Measurements from ENCODE around the gene CTNNAL1.

The CTNNAL1 gene

DNA sequence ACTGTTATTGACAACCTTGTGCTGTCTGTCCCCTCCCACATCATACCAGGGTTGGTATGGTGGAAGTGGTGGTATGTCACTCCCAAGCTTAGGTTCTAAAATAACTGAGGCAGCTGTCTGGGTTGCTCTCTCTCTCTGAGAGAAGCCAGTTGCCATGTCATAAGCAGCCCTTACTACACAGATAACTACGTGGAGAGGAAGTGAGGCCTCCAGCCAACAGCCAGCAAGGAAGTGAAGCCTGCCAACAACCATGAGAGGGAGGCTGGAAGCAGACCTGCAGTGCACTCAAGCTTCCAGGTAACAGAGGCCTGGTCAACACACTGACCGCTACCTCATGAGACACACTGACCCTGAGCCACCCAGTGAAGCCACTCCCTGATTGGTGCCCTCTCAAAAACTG is 18.6 kb downstream of the CTNNAL1 start (continued):
- TF ChIP-seq ZNF26 (tag by site-specific recombination; IDR thresholded peaks at IDR 0.05) (no peak), SETDB1 (IDR thresholded peaks at IDR 0.05; ENCODE audit: insufficient read length, low read length) (no peak), AEBP2 (tag by site-specific recombination; IDR thresholded peaks at IDR 0.05; ENCODE audit: borderline replicate concordance) (no peak), ZNF324 (tag by site-specific recombination; IDR thresholded peaks at IDR 0.05) (no peak)
- TF ChIP-seq, protein P1, sequence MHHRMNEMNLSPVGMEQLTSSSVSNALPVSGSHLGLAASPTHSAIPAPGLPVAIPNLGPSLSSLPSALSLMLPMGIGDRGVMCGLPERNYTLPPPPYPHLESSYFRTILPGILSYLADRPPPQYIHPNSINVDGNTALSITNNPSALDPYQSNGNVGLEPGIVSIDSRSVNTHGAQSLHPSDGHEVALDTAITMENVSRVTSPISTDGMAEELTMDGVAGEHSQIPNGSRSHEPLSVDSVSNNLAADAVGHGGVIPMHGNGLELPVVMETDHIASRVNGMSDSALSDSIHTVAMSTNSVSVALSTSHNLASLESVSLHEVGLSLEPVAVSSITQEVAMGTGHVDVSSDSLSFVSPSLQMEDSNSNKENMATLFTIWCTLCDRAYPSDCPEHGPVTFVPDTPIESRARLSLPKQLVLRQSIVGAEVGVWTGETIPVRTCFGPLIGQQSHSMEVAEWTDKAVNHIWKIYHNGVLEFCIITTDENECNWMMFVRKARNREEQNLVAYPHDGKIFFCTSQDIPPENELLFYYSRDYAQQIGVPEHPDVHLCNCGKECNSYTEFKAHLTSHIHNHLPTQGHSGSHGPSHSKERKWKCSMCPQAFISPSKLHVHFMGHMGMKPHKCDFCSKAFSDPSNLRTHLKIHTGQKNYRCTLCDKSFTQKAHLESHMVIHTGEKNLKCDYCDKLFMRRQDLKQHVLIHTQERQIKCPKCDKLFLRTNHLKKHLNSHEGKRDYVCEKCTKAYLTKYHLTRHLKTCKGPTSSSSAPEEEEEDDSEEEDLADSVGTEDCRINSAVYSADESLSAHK (tag by site-specific recombination; IDR thresholded peaks at IDR 0.05): no peak

DNA sequence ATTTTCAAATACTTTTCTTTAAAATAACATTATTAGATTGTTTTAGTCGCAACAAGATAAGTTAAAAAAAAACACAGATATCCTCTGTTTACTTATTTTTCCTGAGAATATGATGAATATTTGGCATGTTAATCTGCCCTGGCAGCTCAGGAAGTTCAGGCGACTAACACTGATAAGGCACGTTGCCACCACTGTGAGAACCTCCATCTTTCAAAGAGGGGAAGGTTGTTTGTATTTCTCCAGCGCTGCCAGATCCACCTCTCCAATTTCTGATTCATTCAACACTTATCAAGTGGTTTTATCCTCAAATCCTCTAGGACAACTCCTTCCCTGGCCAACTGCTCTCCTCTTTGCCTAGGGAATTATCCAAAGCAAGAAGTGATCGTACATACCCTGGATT is 21.8 kb downstream of the CTNNAL1 start:
- TF ChIP-seq ZNF830 (tag by site-specific recombination; IDR thresholded peaks at IDR 0.05; ENCODE audit: low read depth): no peak
- no peak for TF ChIP-seq ZNF610 (tag by site-specific recombination; IDR thresholded peaks at IDR 0.05; ENCODE audit: borderline replicate concordance)
- no peak for TF ChIP-seq ZNF37A (tag by site-specific recombination; IDR thresholded peaks at IDR 0.05)
- 0 out of 2 replicates have a peak, but pooled peaks have one; percentile 28 for TF ChIP-seq ZXDB (tag by site-specific recombination; IDR thresholded peaks at IDR 0.05)
- TF ChIP-seq, protein P2, sequence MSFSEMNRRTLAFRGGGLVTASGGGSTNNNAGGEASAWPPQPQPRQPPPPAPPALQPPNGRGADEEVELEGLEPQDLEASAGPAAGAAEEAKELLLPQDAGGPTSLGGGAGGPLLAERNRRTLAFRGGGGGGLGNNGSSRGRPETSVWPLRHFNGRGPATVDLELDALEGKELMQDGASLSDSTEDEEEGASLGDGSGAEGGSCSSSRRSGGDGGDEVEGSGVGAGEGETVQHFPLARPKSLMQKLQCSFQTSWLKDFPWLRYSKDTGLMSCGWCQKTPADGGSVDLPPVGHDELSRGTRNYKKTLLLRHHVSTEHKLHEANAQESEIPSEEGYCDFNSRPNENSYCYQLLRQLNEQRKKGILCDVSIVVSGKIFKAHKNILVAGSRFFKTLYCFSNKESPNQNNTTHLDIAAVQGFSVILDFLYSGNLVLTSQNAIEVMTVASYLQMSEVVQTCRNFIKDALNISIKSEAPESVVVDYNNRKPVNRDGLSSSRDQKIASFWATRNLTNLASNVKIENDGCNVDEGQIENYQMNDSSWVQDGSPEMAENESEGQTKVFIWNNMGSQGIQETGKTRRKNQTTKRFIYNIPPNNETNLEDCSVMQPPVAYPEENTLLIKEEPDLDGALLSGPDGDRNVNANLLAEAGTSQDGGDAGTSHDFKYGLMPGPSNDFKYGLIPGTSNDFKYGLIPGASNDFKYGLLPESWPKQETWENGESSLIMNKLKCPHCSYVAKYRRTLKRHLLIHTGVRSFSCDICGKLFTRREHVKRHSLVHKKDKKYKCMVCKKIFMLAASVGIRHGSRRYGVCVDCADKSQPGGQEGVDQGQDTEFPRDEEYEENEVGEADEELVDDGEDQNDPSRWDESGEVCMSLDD (tag by site-specific recombination; IDR thresholded peaks at IDR 0.05): no peak
- peak; percentile 45; the same call in 1 of the 2 replicates for TF ChIP-seq PRDM10 (tag by site-specific recombination; IDR thresholded peaks at IDR 0.05)
- CTCF ChIA-PET: interaction anchor here (1.5 kb wide), 1 partner anchor 37 kb away, joined by 6 read pairs; no protein-coding TSS in a partner anchor
- peaks cover 3 to 27% of the 10 kb centered on the region in 2 experiments; a peak in 2 of 3 replicates for H3K36me3 ChIP-seq (ENCODE audit: control insufficient read depth in 2 of 2, insufficient read depth in 1 of 2, low read length in 2 of 2)
- H3K9me3 ChIP-seq (ENCODE audit: control insufficient read depth, insufficient read depth, low read depth, low read length): no peaks in the 10 kb centered on the region
- H3K4me3 ChIP-seq (ENCODE audit: low read depth, low read length): no peak overlapping the region
- no peak overlapping the region for H3K27ac ChIP-seq (ENCODE audit: extremely low read depth, low read depth, low read length)
- POLR2A ChIA-PET: no interaction called here
- no peaks in the 10 kb centered on the region for H3K4me1 ChIP-seq (ENCODE audit: control insufficient read depth, insufficient read depth, low read length)
